HG02642 (cell line): ENCODE results near the gene VPS13C.
A peak's percentile ranks its signal among the peaks of the same experiment; 100 is the strongest.
"Not testable (repeated sequence)": the region's sequence is repeated elsewhere in the genome, so short reads cannot be mapped to it uniquely, and the experiment has no call there.

Source experiments
- ATAC-seq: cut with Tn5 transposase; IDR thresholded peaks from one replicate; pipeline ENCODE4 v1.9.1; 2021; ENCODE audit warnings: mild to moderate bottlenecking; ENCODE audit not compliant: unreplicated experiment, poor library complexity

Gene VPS13C

DNA sequence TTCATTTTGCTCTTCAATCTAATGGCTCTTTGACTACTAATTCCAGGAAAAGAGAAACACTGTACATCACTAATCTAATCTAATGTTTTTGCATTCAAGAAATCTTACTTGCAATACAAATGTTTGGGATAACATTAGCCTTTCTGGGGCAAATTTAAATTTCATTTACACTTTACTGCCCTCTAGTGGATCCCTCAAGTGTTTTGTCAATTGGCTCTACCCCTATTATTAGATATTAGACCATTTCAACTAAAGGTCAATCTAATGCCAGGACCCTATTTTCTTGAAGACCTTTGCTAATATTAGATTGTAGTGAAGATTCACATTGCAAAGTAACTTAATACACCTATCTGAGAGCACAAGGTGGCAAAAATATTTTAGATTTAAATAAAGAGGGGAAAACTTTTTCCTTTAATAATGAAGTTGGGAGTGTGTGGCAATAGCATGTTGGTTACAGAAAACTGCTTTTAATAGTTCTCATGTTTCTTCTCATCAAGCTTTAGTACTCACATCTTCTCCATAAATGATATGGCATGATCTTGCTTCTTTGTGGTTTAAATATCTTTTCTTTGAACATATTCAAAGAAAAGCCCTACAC is 11.6 kb upstream of the VPS13C start:
- no peak for ATAC-seq

GRCh38 chr15:62069551-62069950 is 9.3 kb upstream of the VPS13C start:
- no peak for ATAC-seq

DNA sequence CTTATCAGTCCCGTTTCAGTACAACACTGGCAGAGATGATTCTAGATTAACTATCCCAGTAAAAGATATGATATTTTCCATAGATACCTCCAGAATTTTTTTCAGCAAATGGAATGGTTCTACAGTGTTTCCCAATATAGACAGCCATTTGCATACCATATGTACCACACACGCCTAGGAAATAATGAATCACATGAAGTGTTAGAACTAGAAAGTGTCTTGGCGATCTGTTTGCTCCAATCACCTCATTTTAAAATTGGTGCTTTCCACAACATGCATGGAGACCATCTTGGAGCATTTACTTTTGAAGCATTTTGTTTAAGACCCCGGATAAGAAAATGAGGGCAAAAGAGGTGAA is 8.5 kb upstream of the VPS13C start:
- no peak for ATAC-seq

DNA sequence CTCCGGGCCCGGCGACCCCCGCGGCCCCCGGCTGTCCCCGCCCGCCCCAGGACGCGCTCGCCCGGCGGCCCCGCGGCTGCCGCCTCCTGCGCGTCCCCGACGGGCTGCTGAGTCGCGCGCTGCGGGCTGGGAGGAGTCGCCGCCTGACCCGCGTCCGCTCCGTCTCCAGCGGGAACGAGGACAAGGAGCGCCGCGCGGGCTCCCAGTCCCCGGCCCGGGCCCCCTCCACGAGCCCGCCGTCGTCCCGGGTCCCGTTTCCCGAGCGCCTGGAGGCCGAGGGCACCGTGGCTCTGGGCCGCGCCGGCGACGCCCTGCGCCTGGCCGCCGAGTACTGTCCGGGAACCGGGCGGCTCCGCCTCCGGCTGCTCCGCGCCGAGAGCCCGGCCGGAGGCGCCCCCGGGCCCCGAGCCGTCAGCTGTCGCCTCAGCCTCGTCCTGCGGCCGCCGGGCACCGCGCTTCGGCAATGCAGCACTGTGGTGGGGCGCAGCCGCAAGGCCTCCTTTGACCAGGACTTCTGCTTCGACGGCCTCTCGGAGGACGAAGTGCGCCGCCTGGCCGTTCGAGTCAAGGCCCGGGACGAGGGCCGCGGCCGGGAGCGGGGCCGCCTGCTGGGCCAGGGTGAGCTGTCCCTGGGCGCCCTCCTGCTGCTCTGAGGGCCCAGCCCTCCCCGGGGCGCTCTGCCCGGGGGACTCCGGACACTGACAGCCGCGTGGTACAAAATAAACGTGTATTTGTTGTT is 8.0 kb upstream of the VPS13C start:
- ATAC-seq: no peak

DNA sequence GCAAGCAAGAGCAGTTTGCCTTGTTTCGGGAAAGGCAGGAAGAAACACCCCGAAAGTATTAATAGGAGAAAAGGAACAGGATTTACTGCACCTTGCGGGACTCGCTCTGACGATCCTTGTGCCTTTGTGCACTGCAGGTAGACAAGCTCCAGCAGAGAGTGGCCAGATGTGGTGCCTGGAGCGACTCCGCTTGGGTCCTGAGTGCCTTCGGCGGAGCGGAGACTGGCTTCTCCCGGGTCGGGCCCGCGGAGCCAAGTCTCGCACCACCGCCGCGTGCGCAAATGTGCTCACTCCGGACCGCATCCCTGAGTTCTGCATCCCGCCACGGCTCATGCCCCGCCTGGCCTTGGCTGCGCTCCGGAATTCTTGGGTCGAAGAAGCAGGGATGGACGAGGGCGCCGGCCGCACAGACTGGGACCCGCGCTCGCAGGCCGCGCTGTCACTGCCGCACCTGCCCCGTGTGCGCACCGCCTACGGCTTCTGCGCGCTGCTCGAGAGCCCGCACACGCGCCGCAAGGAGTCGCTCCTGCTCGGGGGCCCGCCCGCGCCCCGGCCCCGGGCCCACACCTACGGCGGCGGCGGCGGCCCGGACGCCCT is 7.3 kb upstream of the VPS13C start:
- no peak for ATAC-seq

GRCh38 chr15:62066663-62067447 is 6.6 kb upstream of the VPS13C start, which contains the start of gene C2CD4A:
Gene C2CD4A (plus strand): TSS chr15:62066977. CDS start chr15:62067614, 637 bp downstream.
- ATAC-seq: no peak

- no peak for ATAC-seq
Measured at GRCh38 chr15:62063825-62064635, 3.8 kb upstream of the VPS13C start.

- no peak for ATAC-seq
Measured at GRCh38 chr15:62060896-62061280, 641 bp upstream of the VPS13C start.

DNA sequence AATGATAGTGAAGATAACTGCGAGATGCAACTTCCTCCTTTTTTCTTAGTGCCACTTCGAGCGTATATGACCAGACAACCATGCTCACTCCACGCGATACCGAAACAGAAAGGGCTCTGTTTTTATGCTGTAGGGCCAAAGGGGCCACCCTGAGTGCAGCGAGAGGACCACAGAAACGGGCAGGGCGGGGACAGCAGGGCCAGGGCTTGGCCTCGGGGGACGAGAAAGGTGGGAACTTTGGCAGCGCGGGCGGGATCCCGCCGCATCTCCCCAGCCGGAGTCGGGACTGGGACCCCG is 483 bp downstream of the VPS13C start:
- peak; percentile 77 for ATAC-seq

GRCh38 chr15:62059108-62059815 is 985 bp downstream of the VPS13C start:
- no peak for ATAC-seq

GRCh38 chr15:62058327-62059028 is 1.8 kb downstream of the VPS13C start:
- no peak for ATAC-seq

GRCh38 chr15:62057341-62057980 is 2.8 kb downstream of the VPS13C start:
- ATAC-seq: no peak

GRCh38 chr15:62054979-62055378 is 5.3 kb downstream of the VPS13C start:
- no peak for ATAC-seq

- ATAC-seq: no peak
Measured at GRCh38 chr15:62053439-62054085, 6.7 kb downstream of the VPS13C start.

GRCh38 chr15:62052713-62053112 is 7.5 kb downstream of the VPS13C start:
- no peak for ATAC-seq

GRCh38 chr15:62051166-62051565 is 9.1 kb downstream of the VPS13C start:
- ATAC-seq: no peak

- no peak for ATAC-seq
Measured at GRCh38 chr15:62050115-62050514, 10.1 kb downstream of the VPS13C start.

GRCh38 chr15:62048254-62048653 is 12.0 kb downstream of the VPS13C start:
- not testable (repeated sequence) for ATAC-seq
